Gastrocnemius medialis (tissue), 4 donors: ENCODE results near the gene ST8SIA3. TPM values are rescaled to one million over a fixed set of nuclear protein-coding genes. Genes with fewer than 3 reads are reported as not detected.

ENCODE experiments used
- ATAC-seq, 2 donors: fragments of 150-250 bp; one replicate each; pipeline ENCODE4 v1.9.1; 2016
- DNase-seq, 2 donors: peaks; one replicate each; pipeline ENCODE4 v3.0.0-alpha.2; 2019
- H3K27ac ChIP-seq, 4 donors: fragments of 200-600 bp; sonication (generic); 1 replicate in 1 of 4; 2 replicates in 3 of 4; pipeline ENCODE4 v1.5.1; 2016 to 2018; ENCODE audit warnings: mild to moderate bottlenecking in 2 of 4, moderate library complexity in 1 of 4
- H3K27me3 ChIP-seq, 3 donors: fragments of 200-600 bp; sonication (generic) in 2 of 3; 1 replicate in 1 of 3; 2 replicates in 2 of 3; pipeline versions ENCODE4 v1.5.1 to v1.6.0; 2016 to 2019; ENCODE audit warnings: mild to moderate bottlenecking in 1 of 3, moderate library complexity in 1 of 3
- H3K36me3 ChIP-seq, 2 donors: fragments of 200-600 bp; sonication (generic) in 1 of 2; one replicate each; pipeline ENCODE4 v1.5.1; 2017 to 2018
- H3K4me1 ChIP-seq, 2 donors: fragments of 200-600 bp; sonication (generic) in 1 of 2; one replicate each; pipeline ENCODE4 v1.5.1; 2016 to 2017; ENCODE audit warnings: mild to moderate bottlenecking in 2 of 2
- H3K4me3 ChIP-seq, 4 donors: fragments of 200-600 bp; sonication (generic) in 3 of 4; 1 replicate in 1 of 4; 2 replicates in 3 of 4; pipeline ENCODE4 v1.5.1; 2016 to 2019; ENCODE audit warnings: mild to moderate bottlenecking in 2 of 4
- H3K9me3 ChIP-seq, 3 donors: fragments of 200-600 bp; sonication (generic) in 2 of 3; 1 replicate in 1 of 3; 2 replicates in 2 of 3; pipeline ENCODE4 v1.5.1; 2016 to 2019
- POLR2A ChIP-seq, 2 donors: fragments of 450-650 bp; IDR thresholded peaks; one replicate each; pipeline ENCODE4 v1.6.1; 2017; ENCODE audit warnings: antibody characterized with exemption in 2 of 2, mild to moderate bottlenecking in 2 of 2, moderate library complexity in 2 of 2
- in situ Hi-C, 4 donors: fragments of 200-750 bp; cut with MboI; loops; one replicate each; pipeline versions ENCODE4 v1.15.0 to v1.8.0; 2017; ENCODE audit warnings: low sequenced_read_pairs in 4 of 4
- intact Hi-C: fragments of 100-400 bp; cut with DNase I; formaldehyde crosslinking; loops from one replicate; pipeline ENCODE4 v1.15.1; 2023; ENCODE audit warnings: low total_unique reads
- total RNA-seq, 4 donors: library from RNA; depleted of rRNA; stranded (reverse); fragments of >200 nt; gene quantifications; one replicate each; pipeline versions ENCODE4 v1.1.0 to v1.2.3, GENCODE V29; 2016
- TF ChIP-seq, protein P1 (sequence below), 5 experiments: fragments of 450-650 bp in 3 of 5; fragments of 200-600 bp in 2 of 5; sonication (generic) in 2 of 5; IDR thresholded peaks in 4 of 5; conservative IDR thresholded peaks in 1 of 5; 1 replicate in 4 of 5; 2 replicates in 1 of 5; pipeline ENCODE4 v1.5.1; 2016 to 2019; ENCODE audit warnings: antibody characterized with exemption in 5 of 5, mild to moderate bottlenecking in 3 of 5, moderate library complexity in 3 of 5

The ST8SIA3 gene
- total RNA-seq, 4 donors from 2014 or later, result not detected

- H3K9me3 ChIP-seq, result no peaks in the 10 kb centered on the region
- H3K27ac ChIP-seq, result no peak overlapping the region
- in situ Hi-C loops (no loop called here), intact Hi-C loops (no loop called here)
- no peak for ATAC-seq
- peaks cover 0 to 6% (median 3%) of the 10 kb centered on the region in 3 donors for H3K27me3 ChIP-seq
- no peak for DNase-seq
- TF ChIP-seq POLR2A (IDR thresholded peaks at IDR 0.05), result no peak
- TF ChIP-seq, protein P1, sequence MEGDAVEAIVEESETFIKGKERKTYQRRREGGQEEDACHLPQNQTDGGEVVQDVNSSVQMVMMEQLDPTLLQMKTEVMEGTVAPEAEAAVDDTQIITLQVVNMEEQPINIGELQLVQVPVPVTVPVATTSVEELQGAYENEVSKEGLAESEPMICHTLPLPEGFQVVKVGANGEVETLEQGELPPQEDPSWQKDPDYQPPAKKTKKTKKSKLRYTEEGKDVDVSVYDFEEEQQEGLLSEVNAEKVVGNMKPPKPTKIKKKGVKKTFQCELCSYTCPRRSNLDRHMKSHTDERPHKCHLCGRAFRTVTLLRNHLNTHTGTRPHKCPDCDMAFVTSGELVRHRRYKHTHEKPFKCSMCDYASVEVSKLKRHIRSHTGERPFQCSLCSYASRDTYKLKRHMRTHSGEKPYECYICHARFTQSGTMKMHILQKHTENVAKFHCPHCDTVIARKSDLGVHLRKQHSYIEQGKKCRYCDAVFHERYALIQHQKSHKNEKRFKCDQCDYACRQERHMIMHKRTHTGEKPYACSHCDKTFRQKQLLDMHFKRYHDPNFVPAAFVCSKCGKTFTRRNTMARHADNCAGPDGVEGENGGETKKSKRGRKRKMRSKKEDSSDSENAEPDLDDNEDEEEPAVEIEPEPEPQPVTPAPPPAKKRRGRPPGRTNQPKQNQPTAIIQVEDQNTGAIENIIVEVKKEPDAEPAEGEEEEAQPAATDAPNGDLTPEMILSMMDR (IDR thresholded peaks at IDR 0.05 in 4 of 5, conservative IDR thresholded peaks at IDR 0.05 in 1 of 5), result no peak
- no peaks in the 10 kb centered on the region for H3K4me1 ChIP-seq
- H3K36me3 ChIP-seq, result no peaks in the 10 kb centered on the region
- no peak overlapping the region for H3K4me3 ChIP-seq
These were observed 57.3 kb downstream of the ST8SIA3 start for GRCh38 chr18:57409650-57410049.

GRCh38 chr18:57410749-57411148 is 58.4 kb downstream of the ST8SIA3 start:
- DNase-seq (no peak), ATAC-seq (no peak)
- Histone ChIP-seq H3K27ac (no peak overlapping the region), H3K9me3 (no peaks in the 10 kb centered on the region), H3K4me3 (no peak overlapping the region), H3K36me3 (no peaks in the 10 kb centered on the region), H3K4me1 (no peaks in the 10 kb centered on the region), H3K27me3 (peaks cover 0 to 6% (median 4%) of the 10 kb centered on the region in 3 donors)
- TF ChIP-seq POLR2A (IDR thresholded peaks at IDR 0.05), result no peak
- TF ChIP-seq, protein P1 (IDR thresholded peaks at IDR 0.05 in 4 of 5, conservative IDR thresholded peaks at IDR 0.05 in 1 of 5), result no peak
- intact Hi-C loops (no loop called here), in situ Hi-C loops (no loop called here)

DNA sequence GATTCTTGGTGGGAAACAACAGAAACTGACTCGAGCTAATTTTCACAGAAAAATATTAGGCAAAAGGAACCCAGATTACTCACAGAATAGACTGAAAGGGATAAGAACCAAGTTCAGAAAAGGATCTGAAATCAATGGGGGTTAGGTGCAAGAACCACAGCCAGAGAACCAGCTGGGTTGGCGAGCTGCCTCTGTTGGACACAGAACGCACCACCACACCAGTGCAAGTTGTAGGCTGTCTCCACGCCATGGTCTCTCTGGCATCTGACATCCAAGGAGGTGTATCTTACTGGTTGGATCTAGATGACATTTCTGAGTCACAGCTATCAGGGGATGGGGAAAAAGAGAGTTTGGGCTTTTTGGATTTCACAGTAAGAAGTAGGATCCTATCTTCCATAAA is 64.2 kb downstream of the ST8SIA3 start:
- in situ Hi-C loops, result no loop called here
- Histone ChIP-seq H3K9me3 (no peaks in the 10 kb centered on the region), H3K36me3 (no peaks in the 10 kb centered on the region), H3K4me1 (no peaks in the 10 kb centered on the region), H3K27me3 (peaks cover 6 to 10% (median 7%) of the 10 kb centered on the region in 3 donors), H3K4me3 (no peak overlapping the region), H3K27ac (no peak overlapping the region)
- no peak for ATAC-seq
- no peak for TF ChIP-seq POLR2A (IDR thresholded peaks at IDR 0.05)
- TF ChIP-seq, protein P1 (IDR thresholded peaks at IDR 0.05 in 4 of 5, conservative IDR thresholded peaks at IDR 0.05 in 1 of 5), result no peak
- intact Hi-C loops, result no loop called here
- no peak for DNase-seq

Other genes starting within 250 kb of the ST8SIA3 start
- gene BOD1L2, start 205.5 kb upstream of the ST8SIA3 start, total RNA-seq, result not detected
- gene ONECUT2, start 82.8 kb downstream of the ST8SIA3 start, total RNA-seq, result under 1 TPM in 3 of 4 donors, not detected in 1; under 0.01 to 0.15 (median 0.04) TPM
- 10 to 100 TPM; 60.8 to 78.4 (median 70.2) TPM for gene FECH, start 234.1 kb downstream of the ST8SIA3 start, total RNA-seq